Measurements from ENCODE around the gene GAB3. TPM values are rescaled to one million over a fixed set of nuclear protein-coding genes. Genes with fewer than 3 reads are reported as not detected.

Gene GAB3
- total and polyA plus RNA-seq, 2 donors (not counting 1 experiment from before 2014, with no cell fraction given) = 2.8 to 4.1 TPM

- Histone ChIP-seq H3K27ac (ENCODE audit: insufficient read depth, low read length) (no peak overlapping the region), H3K4me1 (ENCODE audit: control insufficient read depth, extremely low read depth, insufficient read depth, low read length) (peaks cover 36% of the 10 kb centered on the region)
These were observed 19.7 kb downstream of the GAB3 start for GRCh38 chrX:154731184-154731583.

GRCh38 chrX:154730253-154730891 is 20.5 kb downstream of the GAB3 start:
- no peaks in the 10 kb centered on the region for H3K9me3 ChIP-seq (ENCODE audit: control insufficient read depth, insufficient read depth, low read depth, low read length)
- H3K27ac ChIP-seq (ENCODE audit: insufficient read depth, low read length) = peak overlapping the region; percentile 34
- H3K4me1 ChIP-seq (ENCODE audit: control insufficient read depth, extremely low read depth, insufficient read depth, low read length) = peaks cover 32% of the 10 kb centered on the region
- H3K79me2 ChIP-seq (ENCODE audit: control insufficient read depth, insufficient read depth, low read length) = no peaks in the 10 kb centered on the region
- H2AFZ ChIP-seq (ENCODE audit: low read length) = no peak overlapping the region
- no peak overlapping the region for H3K9ac ChIP-seq (ENCODE audit: insufficient read depth, low read length)
- no peak overlapping the region for H3K4me3 ChIP-seq (replicated peaks in 1 of 4; ENCODE audit: control extremely low read depth in 1 of 4, insufficient read depth in 1 of 4, low read depth in 3 of 4, low read length in 4 of 4)
- H4K20me1 ChIP-seq (ENCODE audit: control insufficient read depth, extremely low read depth, insufficient read depth, low read length) = no peaks in the 10 kb centered on the region
- TF ChIP-seq CTCF (conservative IDR thresholded peaks at IDR 0.05 in 1 of 2, IDR thresholded peaks at IDR 0.05 in 1 of 2; ENCODE audit: low read depth in 1 of 2, low read length in 2 of 2) (no peak), EZH2 (IDR thresholded peaks at IDR 0.05; ENCODE audit: low read length, missing control alignments) (no peak)
- H3K36me3 ChIP-seq (ENCODE audit: control insufficient read depth, insufficient read depth, low read length) = no peaks in the 10 kb centered on the region
- peak overlapping the region; percentile 23 for H3K4me2 ChIP-seq (ENCODE audit: extremely low read depth, insufficient read depth, low read length)
- no peaks in the 10 kb centered on the region for H3K27me3 ChIP-seq (ENCODE audit: control insufficient read depth, insufficient read depth, low read length)
- DNase-seq (ENCODE audit: low read depth in 2 of 2) = peak; percentile 81 to 88

More at GRCh38 chrX:154731184-154731583, 19.7 kb downstream of the GAB3 start:
- no peak overlapping the region for H3K4me3 ChIP-seq (replicated peaks in 1 of 4; ENCODE audit: control extremely low read depth in 1 of 4, insufficient read depth in 1 of 4, low read depth in 3 of 4, low read length in 4 of 4)
- no peaks in the 10 kb centered on the region for H3K36me3 ChIP-seq (ENCODE audit: control insufficient read depth, insufficient read depth, low read length)
- no peaks in the 10 kb centered on the region for H3K27me3 ChIP-seq (ENCODE audit: control insufficient read depth, insufficient read depth, low read length)
- no peak overlapping the region for H2AFZ ChIP-seq (ENCODE audit: low read length)
- DNase-seq (ENCODE audit: low read depth in 2 of 2) = no peak
- TF ChIP-seq CTCF (conservative IDR thresholded peaks at IDR 0.05 in 1 of 2, IDR thresholded peaks at IDR 0.05 in 1 of 2; ENCODE audit: low read depth in 1 of 2, low read length in 2 of 2) (no peak), EZH2 (IDR thresholded peaks at IDR 0.05; ENCODE audit: low read length, missing control alignments) (no peak)
- no peak overlapping the region for H3K9ac ChIP-seq (ENCODE audit: insufficient read depth, low read length)
- H4K20me1 ChIP-seq (ENCODE audit: control insufficient read depth, extremely low read depth, insufficient read depth, low read length) = no peaks in the 10 kb centered on the region
- H3K9me3 ChIP-seq (ENCODE audit: control insufficient read depth, insufficient read depth, low read depth, low read length) = no peaks in the 10 kb centered on the region
- H3K79me2 ChIP-seq (ENCODE audit: control insufficient read depth, insufficient read depth, low read length) = no peaks in the 10 kb centered on the region
- no peak overlapping the region for H3K4me2 ChIP-seq (ENCODE audit: extremely low read depth, insufficient read depth, low read length)

- H3K36me3 ChIP-seq (ENCODE audit: control insufficient read depth, insufficient read depth, low read length) = no peaks in the 10 kb centered on the region
- H3K4me2 ChIP-seq (ENCODE audit: extremely low read depth, insufficient read depth, low read length) = no peak overlapping the region
- H3K9me3 ChIP-seq (ENCODE audit: control insufficient read depth, insufficient read depth, low read depth, low read length) = no peaks in the 10 kb centered on the region
- no peaks in the 10 kb centered on the region for H3K79me2 ChIP-seq (ENCODE audit: control insufficient read depth, insufficient read depth, low read length)
- no peak overlapping the region for H3K27ac ChIP-seq (ENCODE audit: insufficient read depth, low read length)
- H4K20me1 ChIP-seq (ENCODE audit: control insufficient read depth, extremely low read depth, insufficient read depth, low read length) = no peaks in the 10 kb centered on the region
- H3K27me3 ChIP-seq (ENCODE audit: control insufficient read depth, insufficient read depth, low read length) = no peaks in the 10 kb centered on the region
- no peak overlapping the region for H3K4me3 ChIP-seq (replicated peaks in 1 of 4; ENCODE audit: control extremely low read depth in 1 of 4, insufficient read depth in 1 of 4, low read depth in 3 of 4, low read length in 4 of 4)
- no peak for DNase-seq (ENCODE audit: low read depth in 2 of 2)
- H2AFZ ChIP-seq (ENCODE audit: low read length) = no peak overlapping the region
- H3K4me1 ChIP-seq (ENCODE audit: control insufficient read depth, extremely low read depth, insufficient read depth, low read length) = peaks cover 27% of the 10 kb centered on the region
- no peak for TF ChIP-seq EZH2 (IDR thresholded peaks at IDR 0.05; ENCODE audit: low read length, missing control alignments)
- TF ChIP-seq CTCF (conservative IDR thresholded peaks at IDR 0.05 in 1 of 2, IDR thresholded peaks at IDR 0.05 in 1 of 2; ENCODE audit: low read depth in 1 of 2, low read length in 2 of 2) = no peak
- no peak overlapping the region for H3K9ac ChIP-seq (ENCODE audit: insufficient read depth, low read length)
These were observed 21.4 kb downstream of the GAB3 start for GRCh38 chrX:154729439-154729838.

Data from fibroblast of lung (primary cell).